Activated T-cell treated with anti-CD3 and anti-CD28 coated beads, Interleukin-2, amount 50 U/mL, for 24 hours (primary cell): Measurements from ENCODE around the gene PRRX1.

Source experiments
- DNase-seq: peaks from one replicate; pipeline ENCODE4 v3.0.0-alpha.2; 2020
- H3K27ac Mint-ChIP-seq: 2 replicates; pipeline ENCODE4 v1.8.0; 2020; ENCODE audit warnings: mild to moderate bottlenecking, mixed read lengths
- H3K27me3 Mint-ChIP-seq: 2 replicates; pipeline ENCODE4 v1.8.0; 2020; ENCODE audit warnings: mixed read lengths
- H3K36me3 Mint-ChIP-seq: 2 replicates; pipeline ENCODE4 v1.8.0; 2020; ENCODE audit warnings: low read depth, mixed read lengths
- H3K4me1 Mint-ChIP-seq: 2 replicates; pipeline ENCODE4 v1.8.0; 2020; ENCODE audit warnings: low read depth, mixed read lengths
- H3K4me3 Mint-ChIP-seq: 2 replicates; pipeline ENCODE4 v1.8.0; 2020; ENCODE audit warnings: mild to moderate bottlenecking, moderate library complexity, mixed read lengths
- H3K9me3 Mint-ChIP-seq: 2 replicates; pipeline ENCODE4 v1.8.0; 2020; ENCODE audit warnings: mixed read lengths

The PRRX1 gene

DNA sequence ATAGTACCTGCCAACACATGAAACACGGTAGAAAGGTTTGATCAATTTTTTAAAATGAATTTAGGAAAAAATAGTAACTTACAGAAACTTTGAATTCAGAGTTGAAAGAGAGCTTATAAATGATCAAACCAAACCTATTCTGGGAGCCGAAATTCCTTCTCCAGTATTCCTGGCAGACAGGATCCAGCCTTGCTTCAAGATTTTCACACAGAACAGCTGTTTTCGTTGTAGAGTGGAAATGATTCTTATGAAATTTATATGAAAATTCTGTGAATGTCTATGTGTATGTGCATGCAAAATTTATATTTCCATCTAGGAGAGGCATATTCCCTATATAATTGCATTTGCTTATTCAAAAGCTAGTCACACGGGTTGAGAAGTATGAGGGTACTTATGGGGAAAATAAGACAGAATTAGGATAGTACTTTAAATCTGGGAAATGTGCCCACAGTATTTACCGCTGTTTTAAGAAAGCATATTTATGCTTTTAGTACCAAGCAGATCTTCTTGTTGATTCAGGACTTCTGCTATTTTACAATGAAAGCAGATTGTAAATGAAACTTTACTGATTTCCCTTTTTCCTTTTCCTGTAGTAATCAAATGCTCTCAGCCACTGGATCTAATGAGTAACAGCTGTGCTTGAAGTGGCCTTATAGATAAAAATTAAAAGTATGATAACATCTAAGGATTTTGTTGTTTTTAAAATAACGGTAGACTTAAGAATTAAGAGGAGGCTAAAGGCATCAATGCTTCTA, 30.4 kb downstream of the PRRX1 start:
- DNase-seq = no peak
- peaks cover 29% of the 10 kb centered on the region for H3K27me3 Mint-ChIP-seq
- H3K27ac Mint-ChIP-seq = no peak overlapping the region
- H3K9me3 Mint-ChIP-seq = no peaks in the 10 kb centered on the region
- H3K36me3 Mint-ChIP-seq = no peaks in the 10 kb centered on the region
- H3K4me1 Mint-ChIP-seq = no peaks in the 10 kb centered on the region
- H3K4me3 Mint-ChIP-seq = no peak overlapping the region

DNA sequence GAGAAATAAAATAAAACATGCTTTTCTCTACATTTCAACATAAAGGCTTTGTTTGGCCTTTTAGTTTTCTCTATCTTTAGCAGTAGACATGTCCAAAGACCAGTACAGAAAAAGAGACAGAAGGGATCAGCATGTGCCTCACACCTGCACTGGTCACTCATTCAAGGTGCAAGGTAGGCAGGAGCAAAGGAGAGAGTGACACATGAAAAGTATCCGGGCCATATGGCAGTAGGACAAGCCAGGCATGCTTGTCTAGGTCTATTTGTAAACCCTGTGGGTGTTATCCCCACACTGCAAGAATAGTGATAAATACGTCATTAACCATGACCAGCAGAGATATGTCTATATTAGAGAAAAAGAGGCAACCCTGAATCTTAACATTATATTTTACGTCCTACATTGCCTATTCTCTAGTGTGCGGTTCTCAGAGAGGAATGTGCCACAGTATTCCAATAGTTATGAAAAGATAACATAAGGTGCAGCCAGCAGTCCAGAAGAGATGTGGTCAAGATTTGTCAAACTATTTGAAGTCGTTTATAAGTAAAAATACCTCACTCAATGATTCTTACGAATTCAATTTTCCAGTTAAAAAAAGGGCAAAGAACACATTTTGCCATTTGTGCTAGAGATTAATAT, 32.1 kb downstream of the PRRX1 start:
- Mint-ChIP-seq H3K36me3 (no peaks in the 10 kb centered on the region), H3K27me3 (peaks cover 36% of the 10 kb centered on the region), H3K4me3 (no peak overlapping the region), H3K4me1 (no peaks in the 10 kb centered on the region), H3K27ac (no peak overlapping the region), H3K9me3 (no peaks in the 10 kb centered on the region)
- DNase-seq = no peak

DNA sequence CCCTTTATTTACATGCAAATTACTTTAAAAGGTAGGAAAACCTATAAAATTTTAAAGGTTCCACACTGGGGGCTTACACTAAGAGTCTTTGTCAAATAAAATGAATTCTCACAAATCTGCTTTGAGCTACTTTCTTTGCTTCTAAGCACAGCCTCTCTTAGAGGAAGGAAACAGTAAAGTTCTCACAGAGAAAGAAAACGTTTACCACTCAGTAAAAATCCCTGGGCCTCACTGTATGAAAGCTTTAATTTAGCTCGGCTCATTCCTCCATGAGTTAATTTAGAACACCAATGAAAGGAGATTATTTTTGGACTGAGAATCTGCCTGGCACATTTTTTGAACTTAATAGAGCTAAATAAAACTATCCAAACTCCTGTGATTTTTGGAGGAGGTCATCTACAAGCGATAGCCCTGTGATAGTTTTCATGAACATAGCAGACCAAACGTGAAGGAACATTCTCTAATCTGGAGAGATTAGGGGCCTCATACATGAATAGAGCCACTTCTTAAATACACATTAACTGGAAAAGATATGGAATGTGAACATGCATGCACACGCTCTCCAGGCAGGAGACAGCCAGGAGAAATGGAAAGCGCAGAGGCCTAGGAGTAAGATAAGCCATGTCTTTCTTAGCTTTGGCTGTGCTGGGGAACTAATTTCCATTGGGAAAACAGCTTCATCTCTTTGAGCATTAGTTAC, 32.8 kb downstream of the PRRX1 start:
- no peak overlapping the region for H3K27ac Mint-ChIP-seq
- peaks cover 33% of the 10 kb centered on the region for H3K27me3 Mint-ChIP-seq
- no peaks in the 10 kb centered on the region for H3K4me1 Mint-ChIP-seq
- H3K4me3 Mint-ChIP-seq = no peak overlapping the region
- DNase-seq = no peak
- no peaks in the 10 kb centered on the region for H3K9me3 Mint-ChIP-seq
- H3K36me3 Mint-ChIP-seq = no peaks in the 10 kb centered on the region

DNA sequence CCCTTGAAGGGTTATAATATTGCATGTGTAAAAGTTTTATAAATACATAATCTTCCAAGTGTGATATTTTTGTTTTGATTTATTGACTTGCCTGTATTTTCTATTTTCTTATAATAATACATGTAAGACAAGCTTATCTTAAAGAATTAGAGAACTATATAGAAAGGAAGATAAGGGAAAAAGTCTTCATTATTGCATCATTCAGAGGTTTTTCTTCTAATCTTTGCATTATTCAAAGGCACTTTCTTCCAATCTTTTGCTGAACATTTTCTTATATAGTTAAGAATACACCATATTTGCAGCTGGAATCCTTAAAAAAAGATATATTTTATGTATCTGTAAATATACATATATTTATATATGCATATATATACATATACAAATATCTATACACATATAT, 33.4 kb downstream of the PRRX1 start:
- H3K4me1 Mint-ChIP-seq = no peaks in the 10 kb centered on the region

DNA sequence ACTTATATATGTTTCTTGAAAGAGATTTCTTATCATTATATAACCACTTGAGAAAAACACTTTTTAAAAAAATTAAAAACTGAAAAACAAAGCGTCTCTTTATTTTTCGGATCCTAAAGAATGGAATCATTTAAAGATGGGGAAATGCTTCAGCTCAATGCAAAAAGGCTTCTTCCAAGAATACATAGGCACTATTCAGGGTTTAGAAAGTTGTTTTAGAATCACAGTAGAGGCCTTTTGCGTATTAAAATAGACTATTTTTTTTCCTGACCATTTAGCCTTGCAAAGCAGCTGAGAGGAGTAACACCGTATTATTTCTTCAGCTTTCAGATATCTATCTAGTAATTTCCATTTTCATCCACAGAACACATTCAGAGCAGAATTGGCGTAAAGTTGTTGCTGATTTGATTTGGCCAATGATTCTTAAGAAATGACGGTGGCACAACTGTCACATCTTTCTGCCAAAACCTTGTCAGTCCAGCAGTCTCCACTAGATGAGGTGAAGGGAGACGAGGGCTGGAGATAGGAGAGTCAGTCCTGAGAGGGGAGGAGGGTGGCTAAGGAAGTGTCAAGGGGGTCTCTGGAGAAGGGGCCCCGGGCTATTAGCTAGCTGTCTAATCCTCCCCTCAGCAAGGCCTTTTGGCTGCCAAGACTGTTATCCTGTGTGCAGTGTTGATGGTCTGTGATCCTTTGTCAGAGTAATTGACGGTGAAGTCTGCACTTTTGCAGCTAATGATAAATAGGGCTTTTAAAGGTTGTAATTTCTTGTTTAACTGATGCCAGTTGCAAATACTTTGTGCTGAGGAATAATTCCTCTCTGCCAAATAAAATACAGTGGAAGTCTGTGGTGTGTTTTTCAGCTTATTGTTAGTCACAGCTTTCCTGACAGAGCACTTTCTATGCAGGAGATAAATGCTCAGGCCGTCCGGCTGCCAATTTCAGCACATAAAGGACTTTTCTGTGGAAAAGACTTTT, 34.7 kb downstream of the PRRX1 start:
- Mint-ChIP-seq H3K27ac (no peak overlapping the region), H3K4me3 (no peak overlapping the region), H3K4me1 (no peaks in the 10 kb centered on the region), H3K36me3 (no peaks in the 10 kb centered on the region), H3K9me3 (no peaks in the 10 kb centered on the region), H3K27me3 (peaks cover 26% of the 10 kb centered on the region)
- DNase-seq = no peak

More for the DNA sequence above, 33.4 kb downstream of the PRRX1 start:
- Mint-ChIP-seq H3K4me3 (no peak overlapping the region), H3K9me3 (no peaks in the 10 kb centered on the region), H3K27ac (no peak overlapping the region), H3K27me3 (peaks cover 31% of the 10 kb centered on the region), H3K36me3 (no peaks in the 10 kb centered on the region)
- no peak for DNase-seq

DNA sequence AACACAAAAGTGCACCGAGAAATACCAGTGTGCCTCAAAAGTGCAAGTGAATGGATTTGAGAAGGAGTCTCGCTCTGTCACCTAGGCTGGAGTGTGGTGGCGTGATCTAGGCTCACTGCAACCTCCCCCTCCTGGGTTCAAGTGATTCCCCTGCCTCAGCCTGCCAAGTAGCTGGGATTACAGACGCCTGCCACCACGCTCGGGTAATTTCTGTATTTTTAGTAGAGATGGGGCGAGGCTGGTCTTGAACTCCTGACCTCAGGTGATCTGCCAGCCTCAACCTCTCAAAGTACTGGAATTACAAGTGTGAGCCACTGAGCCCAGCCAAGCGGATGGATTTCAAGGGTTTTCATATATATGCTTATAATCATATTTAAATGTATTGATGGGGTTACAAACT, 35.8 kb downstream of the PRRX1 start:
- Mint-ChIP-seq H3K27me3 (peaks cover 26% of the 10 kb centered on the region), H3K9me3 (no peaks in the 10 kb centered on the region), H3K4me1 (no peaks in the 10 kb centered on the region), H3K36me3 (no peaks in the 10 kb centered on the region), H3K27ac (no peak overlapping the region), H3K4me3 (no peak overlapping the region)
- no peak for DNase-seq

DNA sequence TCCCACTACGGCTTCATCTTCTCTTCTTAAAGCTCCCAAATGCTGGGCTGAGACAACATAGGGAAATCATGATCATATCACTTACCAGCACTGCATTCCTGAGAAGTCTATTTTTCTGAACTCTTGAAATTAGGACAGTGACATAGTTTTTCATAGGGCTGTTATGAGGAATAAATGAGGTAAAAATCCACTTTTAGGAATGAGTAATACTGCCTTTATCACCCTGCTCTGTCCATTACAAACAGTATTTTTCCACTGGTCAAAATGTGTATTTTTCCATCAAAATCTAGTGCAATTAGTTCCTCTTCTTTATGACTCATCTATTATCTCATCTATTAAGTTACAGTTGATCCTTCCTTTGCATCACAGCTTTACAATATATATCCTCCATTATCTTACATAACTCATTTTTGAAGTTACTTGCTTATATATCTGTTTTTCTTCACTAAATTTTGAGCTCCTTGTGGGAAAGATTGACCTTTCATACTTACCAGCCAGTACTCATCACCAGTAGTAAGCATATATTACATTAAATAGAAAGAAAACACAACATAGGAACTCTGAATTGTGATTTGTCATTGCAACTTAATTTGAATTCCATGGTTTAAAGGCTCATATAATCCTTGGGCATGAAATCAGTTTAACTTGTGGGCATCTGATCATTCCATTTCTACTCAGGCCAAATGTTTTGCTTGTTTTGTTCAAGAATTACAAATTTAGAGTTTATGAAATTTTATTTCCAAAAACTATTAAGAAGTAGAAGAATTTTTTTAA, 37.1 kb downstream of the PRRX1 start:
- H3K36me3 Mint-ChIP-seq = no peaks in the 10 kb centered on the region
- peaks cover 18% of the 10 kb centered on the region for H3K27me3 Mint-ChIP-seq
- H3K4me3 Mint-ChIP-seq = no peak overlapping the region
- H3K27ac Mint-ChIP-seq = no peak overlapping the region
- no peaks in the 10 kb centered on the region for H3K4me1 Mint-ChIP-seq
- H3K9me3 Mint-ChIP-seq = no peaks in the 10 kb centered on the region
- no peak for DNase-seq

DNA sequence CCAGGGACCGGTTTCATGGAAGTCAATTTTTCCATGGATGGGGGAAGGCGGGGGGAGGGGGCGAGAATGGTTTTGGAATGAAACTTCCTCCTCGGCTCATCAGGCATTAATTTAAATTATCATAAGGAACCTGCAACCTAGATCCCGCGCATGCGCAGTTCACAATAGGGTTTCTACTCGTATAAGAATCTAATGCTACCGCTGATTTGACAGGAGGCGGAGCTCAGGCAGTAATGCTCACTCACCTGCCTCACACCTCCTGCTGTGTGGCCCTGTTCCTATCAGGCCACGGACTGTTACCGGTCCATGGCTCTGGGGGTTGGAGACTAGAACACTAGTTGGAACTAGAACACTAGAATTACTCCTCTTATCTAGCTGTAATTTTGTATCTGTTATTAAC, 38.0 kb downstream of the PRRX1 start:
- Mint-ChIP-seq H3K9me3 (no peaks in the 10 kb centered on the region), H3K27ac (no peak overlapping the region), H3K36me3 (no peaks in the 10 kb centered on the region), H3K4me3 (no peak overlapping the region), H3K4me1 (no peaks in the 10 kb centered on the region), H3K27me3 (peaks cover 19% of the 10 kb centered on the region)
- DNase-seq = no peak

DNA sequence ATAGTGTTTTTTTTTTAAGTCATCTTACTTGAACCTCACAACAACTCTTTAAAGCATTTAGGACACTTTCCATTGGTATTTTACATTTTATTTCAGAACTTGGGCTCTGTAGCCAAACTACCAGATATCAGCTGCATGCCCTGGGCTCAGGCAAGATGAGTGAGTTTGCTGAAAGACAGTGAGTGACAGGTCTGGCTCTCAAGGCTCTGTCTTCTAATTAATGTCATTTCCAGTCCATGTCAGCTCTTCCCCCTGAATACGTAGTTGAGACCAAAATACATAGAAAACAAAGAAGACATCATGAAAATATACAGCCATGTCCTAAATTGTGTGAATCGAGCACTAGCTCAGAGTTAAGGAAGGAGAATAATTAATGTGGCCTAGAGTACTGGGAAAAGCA, 39.7 kb downstream of the PRRX1 start:
- peaks cover 19% of the 10 kb centered on the region for H3K27me3 Mint-ChIP-seq
- no peak overlapping the region for H3K27ac Mint-ChIP-seq
- H3K4me1 Mint-ChIP-seq = peaks cover 5% of the 10 kb centered on the region

DNA sequence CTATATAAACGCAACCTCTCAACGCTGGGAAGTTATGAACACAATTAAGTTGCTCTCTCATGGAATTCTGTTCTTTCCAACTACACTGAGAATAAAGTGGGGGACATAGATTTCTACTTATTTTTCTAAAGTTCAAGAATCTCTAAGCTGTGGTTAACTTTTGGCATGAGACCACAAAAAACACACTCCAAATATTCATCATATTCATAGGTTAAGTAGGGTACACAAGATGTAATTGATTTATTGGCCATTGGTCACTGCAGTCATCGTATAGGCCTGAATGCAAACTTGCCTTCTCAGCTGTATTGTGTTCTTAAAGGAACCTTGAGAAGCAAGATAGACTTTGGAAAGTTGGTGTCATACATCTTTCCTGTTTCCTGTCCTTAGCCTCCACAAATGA, 40.3 kb downstream of the PRRX1 start:
- DNase-seq = no peak
- Mint-ChIP-seq H3K9me3 (no peaks in the 10 kb centered on the region), H3K27ac (no peak overlapping the region)

More for the DNA sequence above, 39.7 kb downstream of the PRRX1 start:
- no peak overlapping the region for H3K4me3 Mint-ChIP-seq
- H3K36me3 Mint-ChIP-seq = no peaks in the 10 kb centered on the region
- DNase-seq = no peak
- no peaks in the 10 kb centered on the region for H3K9me3 Mint-ChIP-seq

DNA sequence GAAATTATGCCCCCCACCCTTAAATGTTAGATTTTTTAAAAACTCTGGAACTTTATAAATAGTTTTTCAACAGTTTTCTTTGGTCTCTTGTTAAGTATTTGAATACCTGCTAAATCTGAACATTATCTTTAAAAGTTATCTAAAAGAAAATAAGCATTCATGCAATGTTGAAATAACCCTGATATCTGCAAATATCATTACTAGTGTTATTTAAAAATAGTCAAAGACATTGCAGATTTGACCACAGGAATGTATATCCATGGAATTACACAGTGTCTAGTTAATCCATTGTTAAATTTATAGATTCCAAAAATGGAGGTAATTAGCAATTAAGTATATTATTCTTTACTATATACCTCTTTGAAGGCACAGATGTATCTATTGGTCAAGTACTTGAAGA, 42.0 kb downstream of the PRRX1 start:
- Mint-ChIP-seq H3K9me3 (no peaks in the 10 kb centered on the region), H3K27me3 (peaks cover 4% of the 10 kb centered on the region), H3K36me3 (no peaks in the 10 kb centered on the region), H3K4me3 (no peak overlapping the region), H3K4me1 (peaks cover 5% of the 10 kb centered on the region), H3K27ac (no peak overlapping the region)
- DNase-seq = no peak

More for the DNA sequence above, 40.3 kb downstream of the PRRX1 start:
- no peaks in the 10 kb centered on the region for H3K36me3 Mint-ChIP-seq
- peaks cover 16% of the 10 kb centered on the region for H3K27me3 Mint-ChIP-seq
- peaks cover 5% of the 10 kb centered on the region for H3K4me1 Mint-ChIP-seq
- H3K4me3 Mint-ChIP-seq = no peak overlapping the region

DNA sequence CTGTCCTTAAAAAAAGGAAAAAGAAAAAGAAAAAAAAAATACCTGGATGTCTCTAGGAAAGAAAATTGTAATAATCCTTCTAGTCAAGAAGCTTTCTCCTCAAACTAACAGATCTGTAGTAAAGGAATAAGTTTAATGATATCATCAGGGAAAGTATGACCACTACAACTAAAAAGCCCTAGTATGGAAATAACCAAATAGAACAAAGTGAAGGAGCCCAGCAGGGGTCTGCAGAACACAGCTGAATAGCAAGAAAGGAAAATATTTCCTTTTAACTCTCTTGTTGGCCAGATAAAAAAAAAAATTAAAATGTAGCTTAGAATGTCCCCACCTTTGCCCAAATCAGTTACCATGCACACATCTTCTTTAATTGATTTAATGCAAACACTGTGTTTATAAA, 43.2 kb downstream of the PRRX1 start:
- no peaks in the 10 kb centered on the region for H3K9me3 Mint-ChIP-seq
- no peaks in the 10 kb centered on the region for H3K36me3 Mint-ChIP-seq
- peaks cover 4% of the 10 kb centered on the region for H3K27me3 Mint-ChIP-seq
- no peak for DNase-seq
- H3K4me1 Mint-ChIP-seq = peaks cover 5% of the 10 kb centered on the region
- H3K4me3 Mint-ChIP-seq = no peak overlapping the region
- no peak overlapping the region for H3K27ac Mint-ChIP-seq

DNA sequence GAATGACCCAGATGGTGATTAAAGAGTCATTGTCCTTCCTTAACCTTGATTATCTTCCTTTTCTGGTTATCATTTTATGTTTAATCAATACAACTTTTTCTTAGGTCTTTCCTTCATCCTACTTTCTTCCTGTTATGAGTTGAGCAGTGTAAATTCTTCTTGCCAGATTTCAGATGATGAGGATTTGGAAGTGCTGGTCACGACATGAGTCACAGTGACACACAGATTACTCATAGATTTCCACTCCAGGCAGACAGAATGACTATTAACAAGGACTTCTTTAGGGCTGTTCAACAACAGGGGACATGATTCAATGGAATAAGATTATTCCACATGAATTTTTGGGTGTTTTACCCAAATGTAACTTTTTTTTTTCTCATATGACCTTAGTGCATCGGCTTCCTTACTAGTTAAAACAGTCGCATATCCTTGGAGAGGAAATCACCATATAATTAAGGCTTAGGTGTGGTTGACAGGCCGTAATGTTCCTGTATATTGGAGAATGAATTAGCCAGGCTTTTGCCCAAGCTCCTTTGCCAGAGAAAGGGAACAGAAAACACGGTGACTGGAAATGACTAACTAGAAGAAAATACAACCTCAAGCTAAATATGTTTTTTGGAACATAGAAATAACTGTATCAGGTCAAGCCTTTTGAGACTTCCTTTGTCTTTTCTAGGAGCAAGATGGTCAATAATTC, 44.2 kb downstream of the PRRX1 start:
- Mint-ChIP-seq H3K9me3 (no peaks in the 10 kb centered on the region), H3K27me3 (peaks cover 8% of the 10 kb centered on the region), H3K4me1 (peaks cover 5% of the 10 kb centered on the region), H3K27ac (no peak overlapping the region), H3K4me3 (no peak overlapping the region), H3K36me3 (no peaks in the 10 kb centered on the region)
- no peak for DNase-seq
